Fibroblast of skin of right biceps (primary cell): ENCODE results near the gene COG5.

ENCODE experiments used
- DNase-seq: peaks from one replicate; pipeline ENCODE4 v3.0.0-alpha.2; 2013

COG5 gene

GRCh38 chr7:107213193-107213788 lies 350.4 kb downstream of the COG5 start:
- DNase-seq, result no peak

DNA sequence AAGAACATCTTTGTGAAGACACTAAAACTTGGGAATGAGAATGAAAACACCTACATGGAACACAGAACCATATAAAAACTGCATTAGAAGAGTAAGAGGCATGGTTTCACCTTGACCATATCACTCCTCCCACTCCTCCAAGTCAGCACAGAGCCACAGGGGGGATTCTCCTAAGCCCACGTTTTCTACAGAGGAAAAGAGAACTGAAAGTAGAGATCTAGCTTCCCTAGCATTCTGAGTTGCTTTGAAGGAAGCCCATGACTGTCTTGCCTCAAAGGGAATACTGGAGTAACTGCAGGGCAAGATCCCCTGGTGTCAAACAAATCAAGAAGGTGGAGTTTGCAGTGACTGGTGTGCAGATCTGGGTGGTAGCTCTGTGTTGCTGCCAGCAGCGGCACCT lies 351.0 kb downstream of the COG5 start:
- DNase-seq, result no peak

- no peak for DNase-seq
Measured at GRCh38 chr7:107210400-107210799, 353.3 kb downstream of the COG5 start.

DNA sequence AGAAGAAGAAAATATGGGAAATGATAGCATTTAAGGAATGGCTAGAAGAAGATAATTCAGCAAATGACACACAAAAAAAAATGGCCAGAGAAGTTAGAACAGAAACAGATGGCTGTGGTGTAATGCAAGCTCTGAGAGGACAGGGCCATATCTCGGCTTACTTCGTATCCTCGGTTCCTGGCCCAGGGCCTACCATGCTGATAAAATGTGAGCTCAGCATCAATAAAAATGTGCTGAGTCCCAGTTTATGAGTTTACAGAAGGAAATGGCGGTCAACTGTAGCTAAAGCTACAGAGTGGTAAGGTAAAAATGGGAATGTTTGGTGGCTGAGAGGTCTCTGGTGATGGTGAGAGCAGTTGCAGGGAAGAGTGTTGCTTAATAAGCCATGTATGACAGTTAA lies 354.2 kb downstream of the COG5 start:
- no peak for DNase-seq

DNA sequence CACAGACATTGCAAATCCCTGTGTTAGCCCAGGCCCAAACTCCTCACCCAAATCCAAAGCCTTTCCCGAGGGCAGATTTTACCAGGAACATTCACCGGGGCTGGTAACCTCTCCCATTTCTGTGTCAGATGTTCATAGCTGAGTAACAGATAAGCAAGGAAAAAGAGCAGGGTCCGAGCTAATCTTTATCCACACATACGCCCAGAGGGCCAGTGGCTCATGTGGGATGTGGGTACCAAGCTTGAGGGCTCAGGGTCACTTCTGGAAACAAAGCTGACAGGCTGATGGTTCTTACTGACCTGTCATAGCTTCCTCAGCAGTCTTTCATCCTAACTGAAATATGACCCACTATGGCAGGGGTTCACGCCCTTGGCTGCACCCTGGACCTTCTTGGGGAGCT lies 355.2 kb downstream of the COG5 start:
- no peak for DNase-seq

GRCh38 chr7:107208024-107208521 lies 355.6 kb downstream of the COG5 start:
- DNase-seq, result peak; percentile 13

DNA sequence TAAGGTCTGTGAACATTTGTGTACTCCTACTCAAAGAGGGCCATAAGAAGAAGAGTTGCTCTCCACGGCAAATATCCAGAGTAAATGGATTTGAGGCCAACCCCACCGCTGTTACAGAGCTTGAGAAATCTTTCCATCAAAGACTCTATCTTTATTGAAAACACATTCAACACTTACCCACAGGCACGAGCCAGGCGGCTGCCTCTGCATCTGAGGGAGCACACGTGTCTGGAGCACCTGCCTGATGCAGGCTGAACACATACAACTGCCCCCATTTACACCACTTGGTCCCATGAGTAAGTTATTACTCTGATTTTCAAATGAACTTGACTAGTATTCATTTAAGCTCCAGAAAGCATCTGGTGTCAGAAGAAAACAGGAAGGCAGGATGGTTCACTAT lies 356.3 kb downstream of the COG5 start:
- DNase-seq, result no peak

DNA sequence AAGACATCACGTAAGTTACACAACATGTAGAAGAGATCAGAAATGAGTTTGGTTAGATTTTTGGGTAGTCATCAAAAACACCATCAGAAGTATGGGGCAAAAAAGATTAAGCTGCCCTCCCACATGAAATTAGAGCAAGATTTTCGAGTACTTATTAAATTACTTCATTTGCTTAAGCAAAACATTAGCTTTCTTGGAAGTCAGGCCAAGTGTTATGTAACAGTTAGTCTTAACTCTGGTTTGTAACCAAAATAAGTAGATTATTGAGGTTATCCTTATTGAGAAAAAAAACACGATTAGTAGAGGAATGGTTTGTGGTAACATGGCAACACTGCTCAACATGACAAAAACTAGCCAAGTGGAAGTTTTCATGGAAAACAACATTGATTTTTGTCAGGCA lies 357.0 kb downstream of the COG5 start:
- no peak for DNase-seq

DNA sequence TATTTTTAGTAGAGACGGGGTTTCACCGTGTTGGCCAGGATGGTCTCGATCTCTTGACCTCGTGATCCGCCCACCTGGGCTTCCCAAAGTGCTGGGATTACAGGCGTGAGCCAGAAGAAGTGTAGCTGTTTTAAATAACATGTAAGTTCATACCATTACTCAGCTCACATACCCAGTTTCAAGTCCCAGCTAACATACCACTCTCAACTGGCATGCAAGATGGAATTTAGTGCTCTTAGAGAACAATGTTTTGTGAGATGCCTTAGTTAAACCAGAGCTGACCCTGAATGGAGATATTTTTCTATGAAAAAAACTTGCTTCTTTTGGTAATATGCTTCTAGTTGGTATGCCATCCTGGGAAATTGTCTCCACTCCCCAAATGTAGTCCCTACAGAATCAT lies 357.6 kb downstream of the COG5 start:
- DNase-seq, result no peak

DNA sequence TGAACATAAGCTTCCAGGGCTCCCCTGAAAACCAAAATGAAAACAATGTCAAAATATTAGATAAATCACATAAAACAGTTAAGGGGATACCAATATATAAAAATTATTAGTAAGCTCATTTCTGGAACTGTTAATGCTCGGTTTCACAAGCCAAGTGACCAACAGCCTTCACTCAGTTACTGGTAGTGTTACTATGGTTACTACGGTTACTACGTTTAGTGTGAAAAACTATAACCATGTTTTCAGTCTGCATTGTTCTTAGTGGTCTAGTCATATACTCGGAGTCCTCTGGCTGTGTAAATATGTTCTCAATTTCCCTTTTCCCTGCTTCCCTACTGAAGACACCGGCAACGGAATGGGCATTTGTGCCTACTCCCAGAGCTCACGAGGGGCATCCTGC lies 360.1 kb downstream of the COG5 start:
- no peak for DNase-seq

DNA sequence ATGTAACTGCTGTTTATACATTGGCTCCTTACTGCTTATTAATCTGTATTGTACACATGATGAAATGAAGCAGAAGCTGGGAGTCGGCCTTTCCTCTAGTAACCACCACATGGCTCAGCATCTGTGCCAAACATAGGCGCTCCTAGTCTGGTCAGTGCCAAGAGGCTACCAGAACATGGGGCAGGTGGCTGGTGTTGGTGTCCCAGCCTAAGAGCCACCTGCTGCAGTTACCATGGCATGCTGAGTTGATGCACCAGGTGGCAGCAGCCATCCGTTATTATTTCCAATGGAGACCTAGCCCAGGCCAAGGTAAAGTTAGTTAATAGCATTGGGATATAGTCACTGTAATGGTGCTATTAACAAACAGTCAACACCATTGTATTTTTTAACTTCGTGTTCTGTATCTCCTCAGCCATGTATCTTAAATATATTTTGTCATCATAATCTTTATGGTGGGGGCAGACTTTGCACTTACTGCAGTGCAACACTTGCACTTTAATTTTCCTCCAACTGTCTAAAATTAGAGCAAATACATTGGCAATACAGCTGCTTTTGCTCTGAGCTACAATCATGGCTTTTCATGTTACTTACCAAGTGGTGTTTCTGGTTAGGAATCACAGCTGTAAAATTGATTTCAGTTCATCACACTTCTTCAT lies 361.8 kb downstream of the COG5 start:
- DNase-seq, result peak; percentile 22

- DNase-seq, result no peak
Measured at GRCh38 chr7:107196834-107197610, 366.7 kb downstream of the COG5 start.

GRCh38 chr7:107194052-107194451 lies 369.7 kb downstream of the COG5 start:
- no peak for DNase-seq

DNA sequence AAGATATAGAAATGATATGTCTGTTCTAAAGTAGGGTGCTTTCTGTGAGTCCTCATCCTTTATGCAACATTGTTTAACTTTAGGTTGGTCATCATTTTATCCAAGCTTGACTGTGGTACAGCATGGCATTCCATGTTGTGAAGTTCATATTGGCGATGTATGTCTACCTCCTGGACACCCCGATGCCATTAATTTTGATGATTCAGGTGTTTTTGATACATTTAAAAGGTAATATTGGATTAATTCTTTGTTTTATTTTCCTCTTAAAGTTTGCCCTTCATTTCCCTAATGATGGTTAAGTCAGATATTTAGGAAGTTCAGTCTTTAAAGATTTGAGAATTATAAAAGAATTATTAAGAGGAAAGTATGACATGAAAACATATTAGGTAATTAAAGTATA lies 373.6 kb downstream of the COG5 start:
- DNase-seq, result no peak

DNA sequence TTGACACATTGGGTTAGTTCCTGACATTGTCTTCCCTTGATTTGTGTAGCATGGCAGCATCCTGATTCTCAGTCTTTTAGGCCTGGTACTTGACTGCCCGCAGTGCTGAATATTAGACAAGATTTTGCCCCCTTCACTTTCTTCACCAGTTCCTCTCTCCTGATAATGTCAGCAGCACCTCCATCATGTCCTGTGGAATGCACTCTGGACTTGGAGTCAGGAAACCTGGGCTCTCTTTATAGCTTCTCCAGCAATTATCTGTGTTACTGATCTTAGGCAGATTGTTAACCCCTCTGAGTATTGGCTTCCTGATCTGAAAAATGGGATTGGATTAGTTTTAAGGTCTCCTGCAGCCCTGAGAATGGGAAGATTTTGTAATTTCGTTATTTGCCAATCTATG lies 375.9 kb downstream of the COG5 start:
- no peak for DNase-seq

GRCh38 chr7:107186240-107186639 lies 377.5 kb downstream of the COG5 start:
- no peak for DNase-seq

- no peak for DNase-seq
Measured at GRCh38 chr7:107185716-107186115, 378.0 kb downstream of the COG5 start.

- DNase-seq, result no peak
Measured at GRCh38 chr7:107181172-107181571, 382.5 kb downstream of the COG5 start.

- DNase-seq, result peak; percentile 80
Measured at GRCh38 chr7:107180378-107180777, 383.3 kb downstream of the COG5 start.

DNA sequence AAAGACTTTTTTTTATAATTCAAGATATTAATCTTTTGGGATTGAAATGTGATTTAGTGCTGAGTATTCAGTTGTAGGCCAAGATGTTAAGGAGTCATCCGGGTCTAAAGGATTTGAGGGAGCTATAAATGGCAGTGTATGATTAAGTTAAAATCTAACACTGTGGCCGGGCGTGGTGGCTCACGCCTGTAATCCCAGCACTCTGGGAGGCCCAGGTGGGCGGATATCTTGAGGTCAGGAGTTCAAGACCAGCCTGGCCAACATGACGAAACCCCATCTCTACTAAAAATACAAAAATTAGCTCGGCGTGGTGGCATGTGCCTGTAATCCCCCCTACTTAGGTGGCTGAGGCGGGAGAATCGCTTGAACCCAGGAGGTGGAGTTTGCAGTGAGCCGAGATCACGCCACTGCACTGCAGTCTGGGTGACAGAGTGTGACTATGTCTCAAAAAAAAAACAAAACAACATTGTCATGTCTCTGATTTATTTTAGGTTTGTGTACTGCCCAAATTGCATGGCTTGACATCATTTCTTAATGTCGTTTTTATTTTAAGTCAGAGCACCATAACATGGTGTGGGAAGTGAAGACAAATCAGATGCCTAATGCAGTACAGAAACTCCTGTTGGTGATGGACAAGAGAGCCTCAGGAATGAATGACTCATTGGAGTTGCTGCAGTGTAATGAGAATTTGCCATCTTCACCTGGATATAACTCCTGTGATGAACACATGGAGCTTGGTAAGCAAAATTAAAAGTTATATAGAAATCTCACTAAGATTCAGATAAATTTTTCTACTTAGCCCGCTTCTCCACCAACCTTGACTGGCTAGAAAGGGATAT lies 384.2 kb downstream of the COG5 start:
- DNase-seq, result peak; percentile 51

DNA sequence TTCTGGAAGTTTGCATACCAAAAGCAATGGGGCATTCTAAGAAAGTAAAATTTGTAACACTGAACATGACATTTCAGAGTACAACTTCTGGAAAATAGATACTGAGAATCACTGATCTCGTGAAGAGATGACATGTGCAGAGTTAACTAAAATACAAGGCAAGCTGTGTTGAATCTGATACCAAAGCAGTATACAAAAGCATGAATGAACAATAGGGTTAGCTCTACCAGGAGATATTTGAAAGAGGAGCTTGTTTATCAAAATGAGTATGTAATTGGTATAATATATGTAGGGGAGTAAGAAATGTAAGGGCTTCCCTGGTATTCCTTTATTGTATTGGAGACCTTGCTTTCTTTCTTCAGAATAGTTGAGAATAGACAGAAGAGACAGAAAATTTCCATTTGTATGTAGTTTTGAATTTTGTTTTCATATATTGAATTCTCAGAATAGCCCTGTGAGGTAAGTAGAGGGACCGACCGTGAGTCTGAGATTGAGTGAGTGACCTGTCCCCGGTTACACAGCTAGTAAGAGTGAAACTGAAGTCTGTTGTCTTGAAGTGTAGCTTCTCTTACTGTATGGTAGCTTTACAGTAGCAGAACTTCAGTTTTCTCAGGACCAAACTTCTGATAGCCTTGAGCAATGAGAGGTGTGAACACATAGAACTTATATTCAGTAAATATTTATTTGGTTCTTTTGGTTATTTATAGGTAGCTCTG lies 389.9 kb downstream of the COG5 start:
- DNase-seq, result no peak

DNA sequence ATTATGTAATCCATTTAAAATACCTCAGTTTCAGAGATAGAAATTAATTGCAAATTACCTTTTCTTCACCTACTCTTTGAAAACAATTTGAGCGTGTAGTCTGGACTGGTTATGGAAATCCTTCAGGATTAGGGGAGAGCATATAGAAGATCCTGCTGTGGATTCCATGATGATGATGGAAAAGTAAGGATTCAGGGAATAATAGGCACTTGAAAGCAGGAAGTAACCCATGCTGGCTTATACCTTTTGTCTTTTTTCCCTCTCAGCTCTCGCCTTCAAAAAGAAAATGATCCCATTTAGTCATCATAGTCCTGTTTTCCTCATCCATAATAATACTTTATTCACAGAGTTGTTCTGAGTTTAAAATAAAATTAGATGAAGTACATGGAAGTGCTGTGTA lies 390.5 kb downstream of the COG5 start:
- no peak for DNase-seq
